ENCODE results near the gene DAG1. TPM values are rescaled to one million over a fixed set of nuclear protein-coding genes. Genes with fewer than 3 reads are reported as not detected.

Gene DAG1
- polyA plus RNA-seq, 3 donors: 3.9 to 5.8 (median 4.2) TPM

GRCh38 chr3:49453621-49454020, 16.4 kb upstream of the DAG1 start:
- no peaks in the 10 kb centered on the region for H3K79me2 ChIP-seq (ENCODE audit: insufficient read depth, low read length)
- 100% methylated on average over 2 of the region's 4 CpGs for WGBS (ENCODE audit: insufficient coverage)
- H3K4me2 ChIP-seq (replicated peaks; ENCODE audit: extremely low read depth, low read length, poor library complexity, severe bottlenecking): no peak overlapping the region
- Mint-ChIP-seq H3K27me3 (ENCODE audit: low read depth in 3 of 3) (peaks cover 0 to 6% (median 4%) of the 10 kb centered on the region in 3 donors), H3K9me3 (no peaks in the 10 kb centered on the region), H3K36me3 (no peaks in the 10 kb centered on the region), H3K4me1 (peaks cover 5% of the 10 kb centered on the region), H3K4me3 (no peak overlapping the region), H3K27ac (no peak overlapping the region)
- no peaks in the 10 kb centered on the region for H3K27me3 ChIP-seq (ENCODE audit: control insufficient read depth in 2 of 2, insufficient read depth in 2 of 2, low read length in 2 of 2)
- H3K4me1 ChIP-seq (ENCODE audit: control insufficient read depth in 1 of 2, insufficient read depth in 2 of 2, low read length in 2 of 2): peaks cover 4% of the 10 kb centered on the region in 2 donors
- H4K20me1 ChIP-seq (ENCODE audit: insufficient read depth, low read length): no peaks in the 10 kb centered on the region
- no peak overlapping the region for H3K27ac ChIP-seq (ENCODE audit: low read depth in 1 of 2, low read length in 2 of 2)
- DNase-seq: no peak
- no peaks in the 10 kb centered on the region for H3K9me3 ChIP-seq (replicated peaks in 1 of 2; ENCODE audit: control insufficient read depth in 1 of 2, insufficient read depth in 1 of 2, low read length in 2 of 2)
- no peak overlapping the region for H2AFZ ChIP-seq (ENCODE audit: insufficient read depth, low read depth, low read length, poor library complexity, severe bottlenecking)
- no peak for TF ChIP-seq CTCF (IDR thresholded peaks at IDR 0.05)
- intact Hi-C loops (cut with micrococcal nuclease): no loop called here
- no peak overlapping the region for H3K9ac ChIP-seq (ENCODE audit: insufficient read depth, low read length, poor library complexity, severe bottlenecking)
- H3K36me3 ChIP-seq (replicated peaks in 1 of 2; ENCODE audit: control insufficient read depth in 1 of 2, insufficient read depth in 2 of 2, low read length in 2 of 2): no peaks in the 10 kb centered on the region
- H3K4me3 ChIP-seq (replicated peaks in 1 of 3; ENCODE audit: low read depth in 2 of 3, low read length in 3 of 3): no peak overlapping the region

GRCh38 chr3:49454458-49454857, 15.6 kb upstream of the DAG1 start:
- H4K20me1 ChIP-seq (ENCODE audit: insufficient read depth, low read length): no peaks in the 10 kb centered on the region
- no peak overlapping the region for H3K4me3 ChIP-seq (replicated peaks in 1 of 3; ENCODE audit: low read depth in 2 of 3, low read length in 3 of 3)
- intact Hi-C loops (cut with micrococcal nuclease): no loop called here
- H3K36me3 Mint-ChIP-seq: no peaks in the 10 kb centered on the region
- no peaks in the 10 kb centered on the region for H3K27me3 ChIP-seq (ENCODE audit: control insufficient read depth in 2 of 2, insufficient read depth in 2 of 2, low read length in 2 of 2)
- H3K27ac ChIP-seq (ENCODE audit: low read depth in 1 of 2, low read length in 2 of 2): no peak overlapping the region
- no peaks in the 10 kb centered on the region for H3K9me3 ChIP-seq (replicated peaks in 1 of 2; ENCODE audit: control insufficient read depth in 1 of 2, insufficient read depth in 1 of 2, low read length in 2 of 2)
- peaks cover 1 to 6% (median 4%) of the 10 kb centered on the region in 3 donors for H3K27me3 Mint-ChIP-seq (ENCODE audit: low read depth in 3 of 3)
- no peaks in the 10 kb centered on the region for H3K79me2 ChIP-seq (ENCODE audit: insufficient read depth, low read length)
- no peaks in the 10 kb centered on the region for H3K9me3 Mint-ChIP-seq
- H3K9ac ChIP-seq (ENCODE audit: insufficient read depth, low read length, poor library complexity, severe bottlenecking): no peak overlapping the region
- H3K4me2 ChIP-seq (replicated peaks; ENCODE audit: extremely low read depth, low read length, poor library complexity, severe bottlenecking): no peak overlapping the region
- H3K4me3 Mint-ChIP-seq: no peak overlapping the region
- TF ChIP-seq CTCF (IDR thresholded peaks at IDR 0.05): no peak
- no peak overlapping the region for H2AFZ ChIP-seq (ENCODE audit: insufficient read depth, low read depth, low read length, poor library complexity, severe bottlenecking)
- H3K36me3 ChIP-seq (replicated peaks in 1 of 2; ENCODE audit: control insufficient read depth in 1 of 2, insufficient read depth in 2 of 2, low read length in 2 of 2): no peaks in the 10 kb centered on the region
- no CpG with 5 or more reads among the region's 2 CpGs for WGBS (ENCODE audit: insufficient coverage)
- DNase-seq: no peak
- no peak overlapping the region for H3K27ac Mint-ChIP-seq
- H3K4me1 Mint-ChIP-seq: no peaks in the 10 kb centered on the region
- no peaks in the 10 kb centered on the region for H3K4me1 ChIP-seq (ENCODE audit: control insufficient read depth in 1 of 2, insufficient read depth in 2 of 2, low read length in 2 of 2)

Data from CD14-positive monocyte (primary cell).